ENCODE measurements around the gene ENO3. TPM values are rescaled to one million over a fixed set of nuclear protein-coding genes. Genes with fewer than 3 reads are reported as not detected.
A peak's percentile ranks its signal among the peaks of the same experiment; 100 is the strongest.

ENO3 gene
- total RNA-seq = 10 to 100 TPM in 3 of 9 donors, 1 to 10 TPM in 6; 1.6 to 76.6 (median 4.7) TPM
- 10 to 100 TPM in 2 of 3 donors, 1 to 10 TPM in 1; 2.5 to 64.8 (median 22.0) TPM for polyA plus RNA-seq
- long read RNA-seq, donor 1, transcript ENO3-216 (3 exons, 726 nt) = major isoform, 12 of 20 reads
- long read RNA-seq, donor 1, partial matches to known transcripts = 0 of 20 reads
- long read RNA-seq, donor 1, other reads (novel, unspliced or antisense) = 6 of 20 reads
- long read RNA-seq, donor 2, transcript ENO3-216 (3 exons, 726 nt) = major isoform, 22 of 159 reads
- long read RNA-seq, donor 2, partial matches to known transcripts = 27 of 159 reads
- long read RNA-seq, donor 2, other reads (novel, unspliced or antisense) = 106 of 159 reads
- long read RNA-seq, donor 3, partial matches to known transcripts = 20 of 116 reads
- long read RNA-seq, donor 3, other reads (novel, unspliced or antisense) = 91 of 116 reads
- long read RNA-seq, donor 4, partial matches to known transcripts = 0 of 3 reads
- long read RNA-seq, donor 4, other reads (novel, unspliced or antisense) = 3 of 3 reads
- long read RNA-seq, donor 5, partial matches to known transcripts = 0 of 6 reads
- long read RNA-seq, donor 5, other reads (novel, unspliced or antisense) = 5 of 6 reads
- long read RNA-seq, donor 6 = 0 reads
- long read RNA-seq, donor 7, transcript ENO3-216 (3 exons, 726 nt) = major isoform, 25 of 31 reads
- long read RNA-seq, donor 7, partial matches to known transcripts = 0 of 31 reads
- long read RNA-seq, donor 7, other reads (novel, unspliced or antisense) = 0 of 31 reads
- long read RNA-seq, donor 8, transcript ENO3-216 (3 exons, 726 nt) = major isoform, 23 of 36 reads
- long read RNA-seq, donor 8, partial matches to known transcripts = 0 of 36 reads
- long read RNA-seq, donor 8, other reads (novel, unspliced or antisense) = 10 of 36 reads
- long read RNA-seq, donor 9, transcript ENO3-216 (3 exons, 726 nt) = major isoform, 10 of 19 reads
- long read RNA-seq, donor 9, partial matches to known transcripts = 5 of 19 reads
- long read RNA-seq, donor 9, other reads (novel, unspliced or antisense) = 0 of 19 reads
- long read RNA-seq, donor 10, transcript ENO3-216 (3 exons, 726 nt) = major isoform, 11 of 86 reads
- long read RNA-seq, donor 10, partial matches to known transcripts = 8 of 86 reads
- long read RNA-seq, donor 10, other reads (novel, unspliced or antisense) = 61 of 86 reads

GRCh38 chr17:4950746-4951204 is at the start of gene ENO3:
Gene ENO3, plus strand, starts transcription at chr17:4951119. Its CDS starts 711 bp downstream, at chr17:4951830.
- TF ChIP-seq POLR2A (IDR thresholded peaks at IDR 0.05) (no peak), CTCF (IDR thresholded peaks at IDR 0.05) (no peak)
- H3K4me1 ChIP-seq (replicated peaks in 1 of 2) = peaks cover 18 to 25% of the 10 kb centered on the region in 2 donors
- peak within 1 kb of the TSS in 4 of 5 donors; percentile 92 to 99 (median 98) for H3K27ac ChIP-seq
- intact Hi-C loops (cut with DNase I) = no loop called here
- H3K9me3 ChIP-seq (replicated peaks in 1 of 3) = no peaks in the 10 kb centered on the region
- no peaks in the 10 kb centered on the region for H3K27me3 ChIP-seq
- peak within 1 kb of the TSS in 2 of 4 donors; percentile 85 to 98 for H3K4me3 ChIP-seq
- peaks cover 0 to 10% of the 10 kb centered on the region in 2 donors for H3K36me3 ChIP-seq (replicated peaks in 1 of 2)
- 42 to 53% (median 48%) methylated on average over 7 of the region's 7 CpGs for WGBS, 4 donors
- peak in 1 of 7 donors; percentile 42 for DNase-seq

GRCh38 chr17:4901648-4902344 is 49.1 kb upstream of the ENO3 start:
- Histone ChIP-seq H3K36me3 (replicated peaks in 1 of 2) (peaks cover 0 to 1% of the 10 kb centered on the region in 2 donors), H3K27me3 (no peaks in the 10 kb centered on the region), H3K27ac (peak overlapping the region in 2 of 5 donors; percentile 34 to 41), H3K4me3 (no peak overlapping the region), H3K4me1 (replicated peaks in 1 of 2) (peaks cover 0 to 9% of the 10 kb centered on the region in 2 donors), H3K9me3 (replicated peaks in 1 of 3) (no peaks in the 10 kb centered on the region)
- peak in 3 of 7 donors; percentile 35 to 64 (median 61) for DNase-seq
- no peak for TF ChIP-seq POLR2A (IDR thresholded peaks at IDR 0.05)
- intact Hi-C loops (cut with DNase I) = loop anchor here in 1 of 2 donors (10.0 kb wide), 1 partner anchor 83 kb away; the partner anchor contains the start of gene CAMTA2
- WGBS, 4 donors = 50 to 77% (median 57%) methylated on average over 26 to 48 of the region's 48 CpGs

GRCh38 chr17:4902540-4902939 is 48.4 kb upstream of the ENO3 start:
- H3K4me1 ChIP-seq (replicated peaks in 1 of 2) = peaks cover 0 to 9% of the 10 kb centered on the region in 2 donors
- H3K36me3 ChIP-seq (replicated peaks in 1 of 2) = no peaks in the 10 kb centered on the region
- WGBS, 4 donors = 37 to 46% (median 40%) methylated on average over 8 of the region's 8 CpGs
- no peaks in the 10 kb centered on the region for H3K9me3 ChIP-seq (replicated peaks in 1 of 3)
- intact Hi-C loops (cut with DNase I) = loop anchor here in 1 of 2 donors (10.0 kb wide), 1 partner anchor 82 kb away; the partner anchor contains the start of gene CAMTA2
- peak overlapping the region in 2 of 5 donors; percentile 1 to 41 for H3K27ac ChIP-seq
- TF ChIP-seq POLR2A (IDR thresholded peaks at IDR 0.05) = no peak
- TF ChIP-seq CTCF (IDR thresholded peaks at IDR 0.05) = no peak
- no peaks in the 10 kb centered on the region for H3K27me3 ChIP-seq
- DNase-seq = no peak
- no peak overlapping the region for H3K4me3 ChIP-seq
